NB4 (cell line): ENCODE data around the gene UROS.

ENCODE experiments used
- DNase-seq: peaks from one replicate; pipeline ENCODE4 v3.0.0; 2010; ENCODE audit warnings: low read depth
- H3K4me3 ChIP-seq: one replicate; pipeline ENCODE4 v1.5.1; 2011; ENCODE audit warnings: mild to moderate bottlenecking, low read depth, low read length, moderate library complexity
- MAX ChIP-seq: IDR thresholded peaks from 2 replicates; pipeline ENCODE4 v1.6.1; 2011; ENCODE audit warnings: low read depth, low read length
- MYC ChIP-seq: IDR thresholded peaks from 2 replicates; pipeline ENCODE4 v1.6.1; 2011; ENCODE audit warnings: low read depth, low read length
- POLR2A ChIP-seq: IDR thresholded peaks from 2 replicates; pipeline ENCODE4 v1.6.1; 2011; ENCODE audit warnings: mild to moderate bottlenecking; ENCODE audit not compliant: insufficient read length; ENCODE audit errors: extremely low read depth
- TF ChIP-seq, protein P1 (sequence below): IDR thresholded peaks from one replicate; pipeline ENCODE4 v1.5.1; 2012; ENCODE audit warnings: low read depth, low read length

Gene UROS

GRCh38 chr10:125848371-125848770 is 25.3 kb upstream of the UROS start:
- no peak for TF ChIP-seq MAX
- H3K4me3 ChIP-seq: no peak overlapping the region
- DNase-seq: no peak

DNA sequence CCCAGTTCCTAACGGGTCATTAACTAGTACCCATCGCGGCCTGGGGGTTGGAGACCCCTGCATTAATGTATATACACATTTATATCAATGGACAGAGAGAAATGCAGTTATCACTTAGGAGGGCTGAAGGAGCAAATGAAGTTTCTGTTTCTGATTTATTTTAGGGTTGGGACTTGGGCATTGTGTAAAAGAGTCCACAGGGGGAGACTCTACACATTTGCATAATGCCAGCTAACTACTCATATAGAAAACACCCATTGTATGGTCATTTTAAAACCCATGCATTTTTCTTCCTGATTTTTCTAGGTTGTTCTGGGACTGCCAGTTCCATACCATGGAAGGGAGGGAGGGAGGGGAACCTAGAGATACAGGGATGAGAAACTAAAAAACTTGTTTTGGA is 23.8 kb upstream of the UROS start:
- H3K4me3 ChIP-seq: no peak overlapping the region
- no peak for DNase-seq
- no peak for TF ChIP-seq MYC
- no peak for TF ChIP-seq MAX
- TF ChIP-seq, protein P1, sequence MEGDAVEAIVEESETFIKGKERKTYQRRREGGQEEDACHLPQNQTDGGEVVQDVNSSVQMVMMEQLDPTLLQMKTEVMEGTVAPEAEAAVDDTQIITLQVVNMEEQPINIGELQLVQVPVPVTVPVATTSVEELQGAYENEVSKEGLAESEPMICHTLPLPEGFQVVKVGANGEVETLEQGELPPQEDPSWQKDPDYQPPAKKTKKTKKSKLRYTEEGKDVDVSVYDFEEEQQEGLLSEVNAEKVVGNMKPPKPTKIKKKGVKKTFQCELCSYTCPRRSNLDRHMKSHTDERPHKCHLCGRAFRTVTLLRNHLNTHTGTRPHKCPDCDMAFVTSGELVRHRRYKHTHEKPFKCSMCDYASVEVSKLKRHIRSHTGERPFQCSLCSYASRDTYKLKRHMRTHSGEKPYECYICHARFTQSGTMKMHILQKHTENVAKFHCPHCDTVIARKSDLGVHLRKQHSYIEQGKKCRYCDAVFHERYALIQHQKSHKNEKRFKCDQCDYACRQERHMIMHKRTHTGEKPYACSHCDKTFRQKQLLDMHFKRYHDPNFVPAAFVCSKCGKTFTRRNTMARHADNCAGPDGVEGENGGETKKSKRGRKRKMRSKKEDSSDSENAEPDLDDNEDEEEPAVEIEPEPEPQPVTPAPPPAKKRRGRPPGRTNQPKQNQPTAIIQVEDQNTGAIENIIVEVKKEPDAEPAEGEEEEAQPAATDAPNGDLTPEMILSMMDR: no peak
- TF ChIP-seq POLR2A: no peak

GRCh38 chr10:125845617-125846016 is 22.6 kb upstream of the UROS start:
- no peak overlapping the region for H3K4me3 ChIP-seq
- TF ChIP-seq POLR2A (no peak), MAX (no peak), MYC (no peak)
- TF ChIP-seq, protein P1: no peak

DNA sequence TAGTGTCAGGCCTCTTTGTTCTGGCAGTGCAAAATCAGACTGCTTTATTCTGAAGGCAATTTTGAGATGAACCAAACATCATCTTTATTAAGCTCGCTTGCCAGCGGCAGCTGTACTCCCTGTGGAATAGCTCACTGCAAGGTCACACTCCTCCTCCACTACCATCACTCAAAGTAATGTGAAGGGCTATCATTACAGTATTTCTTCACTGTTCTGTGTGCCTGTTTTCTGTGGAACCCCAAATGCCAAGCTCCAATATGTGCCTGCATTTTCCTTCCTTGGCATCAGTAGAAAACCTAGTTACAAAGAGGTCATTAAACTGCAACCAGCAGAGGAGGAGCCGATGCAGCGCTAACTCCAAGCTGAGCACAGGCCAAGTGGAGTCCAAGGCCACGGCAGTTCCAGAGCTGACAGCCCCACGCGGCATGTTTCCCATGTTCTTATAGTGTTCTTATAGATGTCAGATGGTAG is 21.7 kb upstream of the UROS start:
- no peak for TF ChIP-seq MYC
- TF ChIP-seq, protein P1: no peak
- no peak for TF ChIP-seq MAX
- TF ChIP-seq POLR2A: no peak
- DNase-seq: no peak
- H3K4me3 ChIP-seq: no peak overlapping the region

More at GRCh38 chr10:125845617-125846016, 22.6 kb upstream of the UROS start:
- DNase-seq: no peak

DNA sequence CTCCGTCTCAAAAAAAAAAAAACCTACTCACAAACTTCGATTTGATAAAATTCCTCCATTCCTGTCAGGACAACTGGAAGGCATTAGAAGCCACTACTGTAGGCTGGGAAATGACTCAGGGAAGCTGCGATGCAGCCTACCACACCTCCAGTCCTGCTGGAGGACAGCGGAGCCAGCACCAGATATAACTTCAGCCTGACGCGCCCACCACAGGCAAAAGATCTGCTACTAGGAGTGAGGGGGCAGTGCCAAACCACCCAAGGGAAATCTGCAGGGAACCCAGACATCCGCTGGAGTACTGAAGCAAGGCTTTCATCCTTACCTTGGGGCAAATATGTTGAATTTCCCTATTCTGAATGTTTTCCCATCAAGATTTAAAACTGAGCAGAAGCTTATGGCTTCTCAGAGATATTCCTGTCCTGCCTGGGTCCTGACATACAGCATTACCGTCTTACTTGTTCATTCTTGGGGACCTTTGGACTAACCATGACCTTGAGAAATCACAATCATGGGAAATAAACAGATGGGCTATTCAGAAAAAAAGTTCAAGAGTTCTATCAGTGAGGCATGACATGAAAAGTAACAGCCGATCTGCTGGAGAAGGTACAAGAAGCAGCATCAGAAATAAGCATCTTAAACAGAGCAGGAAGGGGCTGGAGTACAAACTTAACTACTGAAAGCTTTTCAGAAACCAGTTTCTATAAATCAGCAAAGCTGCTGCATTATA is 20.7 kb upstream of the UROS start:
- TF ChIP-seq MAX (no peak), POLR2A (no peak), MYC (no peak)
- TF ChIP-seq, protein P1: no peak
- H3K4me3 ChIP-seq: no peak overlapping the region
- DNase-seq: no peak

DNA sequence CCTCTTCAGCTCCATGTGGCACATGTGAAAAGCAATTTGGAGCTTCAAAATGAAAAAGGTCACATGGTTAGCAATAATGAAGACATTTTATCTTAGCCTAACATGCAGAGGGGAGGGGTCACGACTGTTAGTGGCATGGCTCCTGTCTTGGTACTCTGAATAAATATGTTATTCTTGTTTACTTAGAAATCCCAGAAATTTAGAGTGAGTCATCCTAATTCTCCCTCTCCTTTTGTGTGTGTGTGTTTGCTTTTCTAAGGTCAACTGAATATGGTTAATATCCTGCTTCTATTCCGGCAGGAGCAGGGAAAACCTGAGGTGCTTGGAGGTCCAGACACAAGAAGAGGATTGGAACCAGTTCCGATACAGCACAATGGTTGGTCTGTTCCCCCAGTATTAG is 17.9 kb upstream of the UROS start:
- TF ChIP-seq, protein P1: no peak
- TF ChIP-seq MYC (no peak), POLR2A (no peak), MAX (no peak)
- H3K4me3 ChIP-seq: no peak overlapping the region
- DNase-seq: no peak
